IPS-11a (cell line): ENCODE results near the gene KARS1.

Experiments
- H3K4me3 ChIP-seq: one replicate; pipeline ENCODE4 v1.5.1; 2013; ENCODE audit warnings: low read depth, low read length, control low read depth

KARS1 gene

GRCh38 chr16:75588716-75589115, 58.7 kb downstream of the KARS1 start:
- no peak overlapping the region for H3K4me3 ChIP-seq

- H3K4me3 ChIP-seq = no peak overlapping the region
Observed at GRCh38 chr16:75584108-75584507, 63.4 kb downstream of the KARS1 start.

- no peak overlapping the region for H3K4me3 ChIP-seq
Observed at GRCh38 chr16:75579281-75579834, 68.1 kb downstream of the KARS1 start.

GRCh38 chr16:75578725-75579124, 68.7 kb downstream of the KARS1 start:
- H3K4me3 ChIP-seq = no peak overlapping the region

GRCh38 chr16:75578212-75578611, 69.3 kb downstream of the KARS1 start:
- no peak overlapping the region for H3K4me3 ChIP-seq
